ENCODE results near the gene IL36RN.
"Not testable (repeated sequence)": the region's sequence is repeated elsewhere in the genome, so short reads cannot be mapped to it uniquely, and the experiment has no call there.

IL36RN gene

GRCh38 chr2:113096306-113096705 lies 37.3 kb downstream of the IL36RN start:
- not testable (repeated sequence) for H2AK5ac ChIP-seq (ENCODE audit: low read length); H2BK120ac ChIP-seq (ENCODE audit: low read depth, low read length); H3K9ac ChIP-seq (ENCODE audit: low read length); H3K27me3 ChIP-seq (ENCODE audit: insufficient read depth, low read length, poor library complexity); H4K5ac ChIP-seq (ENCODE audit: low read length); H3K23ac ChIP-seq (ENCODE audit: low read length); H3K56ac ChIP-seq (ENCODE audit: low read length); H3K27ac ChIP-seq (ENCODE audit: low read depth, low read length); H3K36me3 ChIP-seq (ENCODE audit: control insufficient read depth, insufficient read depth, low read length); H2BK15ac ChIP-seq (replicated peaks; ENCODE audit: low read depth); DNase-seq; H3K4ac ChIP-seq (ENCODE audit: low read depth, low read length); H3K79me2 ChIP-seq (ENCODE audit: control insufficient read depth, insufficient read depth, low read length); H3K4me3 ChIP-seq (ENCODE audit: low read length); H3K4me2 ChIP-seq (ENCODE audit: low read length); H3K79me1 ChIP-seq (ENCODE audit: low read length); H3K18ac ChIP-seq (ENCODE audit: low read length); H2BK5ac ChIP-seq (ENCODE audit: low read length); H3K4me1 ChIP-seq (ENCODE audit: control insufficient read depth, low read depth, low read length); H4K8ac ChIP-seq (ENCODE audit: low read depth, low read length)
- no CpG with 5 or more reads among the region's 14 CpGs for WGBS (ENCODE audit: extremely low coverage, insufficient coverage, low lambda C conversion rate)

- H3K4ac ChIP-seq (ENCODE audit: low read depth, low read length); H2AK5ac ChIP-seq (ENCODE audit: low read length); H3K4me2 ChIP-seq (ENCODE audit: low read length); H4K5ac ChIP-seq (ENCODE audit: low read length); H2BK5ac ChIP-seq (ENCODE audit: low read length); H3K9ac ChIP-seq (ENCODE audit: low read length); DNase-seq; H3K23ac ChIP-seq (ENCODE audit: low read length); H3K36me3 ChIP-seq (ENCODE audit: control insufficient read depth, insufficient read depth, low read length); H3K18ac ChIP-seq (ENCODE audit: low read length); H2BK120ac ChIP-seq (ENCODE audit: low read depth, low read length); H3K79me1 ChIP-seq (ENCODE audit: low read length); H4K8ac ChIP-seq (ENCODE audit: low read depth, low read length); H2BK15ac ChIP-seq (replicated peaks; ENCODE audit: low read depth); H3K4me3 ChIP-seq (ENCODE audit: low read length); H3K27me3 ChIP-seq (ENCODE audit: insufficient read depth, low read length, poor library complexity); H3K27ac ChIP-seq (ENCODE audit: low read depth, low read length); H3K56ac ChIP-seq (ENCODE audit: low read length); H3K4me1 ChIP-seq (ENCODE audit: control insufficient read depth, low read depth, low read length); H3K79me2 ChIP-seq (ENCODE audit: control insufficient read depth, insufficient read depth, low read length): not testable (repeated sequence)
- WGBS (ENCODE audit: extremely low coverage, insufficient coverage, low lambda C conversion rate), result no CpG with 5 or more reads among the region's 2 CpGs
These were observed 38.0 kb downstream of the IL36RN start for GRCh38 chr2:113096842-113097618.

- no peak overlapping the region for H3K4ac ChIP-seq (ENCODE audit: low read depth, low read length)
- WGBS (ENCODE audit: extremely low coverage, insufficient coverage, low lambda C conversion rate), result no CpG with 5 or more reads among the region's 4 CpGs
- no peak overlapping the region for H2BK120ac ChIP-seq (ENCODE audit: low read depth, low read length)
- no peak overlapping the region for H3K4me2 ChIP-seq (ENCODE audit: low read length)
- H3K27ac ChIP-seq (ENCODE audit: low read depth, low read length), result no peak overlapping the region
- no peak overlapping the region for H3K9ac ChIP-seq (ENCODE audit: low read length)
- no peak for DNase-seq
- no peak overlapping the region for H3K18ac ChIP-seq (ENCODE audit: low read length)
- H3K79me2 ChIP-seq (ENCODE audit: control insufficient read depth, insufficient read depth, low read length), result no peaks in the 10 kb centered on the region
- no peak overlapping the region for H2AK5ac ChIP-seq (ENCODE audit: low read length)
- H4K5ac ChIP-seq (ENCODE audit: low read length), result no peak overlapping the region
- H3K79me1 ChIP-seq (ENCODE audit: low read length), result no peaks in the 10 kb centered on the region
- no peak overlapping the region for H3K23ac ChIP-seq (ENCODE audit: low read length)
- H2BK15ac ChIP-seq (replicated peaks; ENCODE audit: low read depth), result no peak overlapping the region
- no peak overlapping the region for H4K8ac ChIP-seq (ENCODE audit: low read depth, low read length)
- H2BK5ac ChIP-seq (ENCODE audit: low read length), result no peak overlapping the region
- H3K56ac ChIP-seq (ENCODE audit: low read length), result no peak overlapping the region
- no peak overlapping the region for H3K4me3 ChIP-seq (ENCODE audit: low read length)
- H3K27me3 ChIP-seq (ENCODE audit: insufficient read depth, low read length, poor library complexity), result no peaks in the 10 kb centered on the region
- no peaks in the 10 kb centered on the region for H3K4me1 ChIP-seq (ENCODE audit: control insufficient read depth, low read depth, low read length)
- no peaks in the 10 kb centered on the region for H3K36me3 ChIP-seq (ENCODE audit: control insufficient read depth, insufficient read depth, low read length)
These were observed 39.0 kb downstream of the IL36RN start for GRCh38 chr2:113098041-113098440.

GRCh38 chr2:113098532-113098931 lies 39.5 kb downstream of the IL36RN start:
- Histone ChIP-seq H3K18ac (ENCODE audit: low read length) (no peak overlapping the region), H3K27me3 (ENCODE audit: insufficient read depth, low read length, poor library complexity) (no peaks in the 10 kb centered on the region), H3K4me1 (ENCODE audit: control insufficient read depth, low read depth, low read length) (no peaks in the 10 kb centered on the region), H3K9ac (ENCODE audit: low read length) (no peak overlapping the region), H3K4ac (ENCODE audit: low read depth, low read length) (no peak overlapping the region), H3K4me2 (ENCODE audit: low read length) (no peak overlapping the region), H2BK120ac (ENCODE audit: low read depth, low read length) (no peak overlapping the region), H3K27ac (ENCODE audit: low read depth, low read length) (no peak overlapping the region), H4K5ac (ENCODE audit: low read length) (no peak overlapping the region), H2BK15ac (replicated peaks; ENCODE audit: low read depth) (no peak overlapping the region), H4K8ac (ENCODE audit: low read depth, low read length) (no peak overlapping the region), H3K56ac (ENCODE audit: low read length) (no peak overlapping the region), H3K4me3 (ENCODE audit: low read length) (no peak overlapping the region), H2BK5ac (ENCODE audit: low read length) (no peak overlapping the region), H3K79me1 (ENCODE audit: low read length) (no peaks in the 10 kb centered on the region), H3K36me3 (ENCODE audit: control insufficient read depth, insufficient read depth, low read length) (no peaks in the 10 kb centered on the region), H3K23ac (ENCODE audit: low read length) (no peak overlapping the region), H3K79me2 (ENCODE audit: control insufficient read depth, insufficient read depth, low read length) (no peaks in the 10 kb centered on the region), H2AK5ac (ENCODE audit: low read length) (no peak overlapping the region)
- WGBS (ENCODE audit: extremely low coverage, insufficient coverage, low lambda C conversion rate), result no CpG with 5 or more reads among the region's 6 CpGs
- DNase-seq, result no peak

GRCh38 chr2:113102133-113102532 lies 43.1 kb downstream of the IL36RN start:
- H2BK5ac ChIP-seq (ENCODE audit: low read length), result no peak overlapping the region
- no peaks in the 10 kb centered on the region for H3K27me3 ChIP-seq (ENCODE audit: insufficient read depth, low read length, poor library complexity)
- no peak overlapping the region for H2AK5ac ChIP-seq (ENCODE audit: low read length)
- no peak overlapping the region for H3K4ac ChIP-seq (ENCODE audit: low read depth, low read length)
- no peak overlapping the region for H3K4me3 ChIP-seq (ENCODE audit: low read length)
- no peak overlapping the region for H3K18ac ChIP-seq (ENCODE audit: low read length)
- no peak overlapping the region for H4K8ac ChIP-seq (ENCODE audit: low read depth, low read length)
- no peak overlapping the region for H3K9ac ChIP-seq (ENCODE audit: low read length)
- H3K36me3 ChIP-seq (ENCODE audit: control insufficient read depth, insufficient read depth, low read length), result no peaks in the 10 kb centered on the region
- no peak overlapping the region for H3K4me2 ChIP-seq (ENCODE audit: low read length)
- no peak for DNase-seq
- no CpG with 5 or more reads among the region's 2 CpGs for WGBS (ENCODE audit: extremely low coverage, insufficient coverage, low lambda C conversion rate)
- no peak overlapping the region for H4K5ac ChIP-seq (ENCODE audit: low read length)
- no peaks in the 10 kb centered on the region for H3K79me1 ChIP-seq (ENCODE audit: low read length)
- no peak overlapping the region for H3K23ac ChIP-seq (ENCODE audit: low read length)
- no peaks in the 10 kb centered on the region for H3K79me2 ChIP-seq (ENCODE audit: control insufficient read depth, insufficient read depth, low read length)
- no peak overlapping the region for H2BK120ac ChIP-seq (ENCODE audit: low read depth, low read length)
- H3K56ac ChIP-seq (ENCODE audit: low read length), result no peak overlapping the region
- H2BK15ac ChIP-seq (replicated peaks; ENCODE audit: low read depth), result no peak overlapping the region
- no peak overlapping the region for H3K27ac ChIP-seq (ENCODE audit: low read depth, low read length)
- no peaks in the 10 kb centered on the region for H3K4me1 ChIP-seq (ENCODE audit: control insufficient read depth, low read depth, low read length)

- Histone ChIP-seq H4K5ac (ENCODE audit: low read length) (no peak overlapping the region), H3K4ac (ENCODE audit: low read depth, low read length) (no peak overlapping the region), H3K23ac (ENCODE audit: low read length) (no peak overlapping the region), H3K4me2 (ENCODE audit: low read length) (no peak overlapping the region), H3K79me2 (ENCODE audit: control insufficient read depth, insufficient read depth, low read length) (no peaks in the 10 kb centered on the region), H4K8ac (ENCODE audit: low read depth, low read length) (no peak overlapping the region), H3K18ac (ENCODE audit: low read length) (no peak overlapping the region), H3K36me3 (ENCODE audit: control insufficient read depth, insufficient read depth, low read length) (no peaks in the 10 kb centered on the region), H3K56ac (ENCODE audit: low read length) (no peak overlapping the region), H2AK5ac (ENCODE audit: low read length) (no peak overlapping the region), H3K27me3 (ENCODE audit: insufficient read depth, low read length, poor library complexity) (no peaks in the 10 kb centered on the region), H2BK15ac (replicated peaks; ENCODE audit: low read depth) (no peak overlapping the region), H3K9ac (ENCODE audit: low read length) (no peak overlapping the region), H3K27ac (ENCODE audit: low read depth, low read length) (no peak overlapping the region), H2BK120ac (ENCODE audit: low read depth, low read length) (no peak overlapping the region), H2BK5ac (ENCODE audit: low read length) (no peak overlapping the region), H3K4me1 (ENCODE audit: control insufficient read depth, low read depth, low read length) (no peaks in the 10 kb centered on the region), H3K79me1 (ENCODE audit: low read length) (no peaks in the 10 kb centered on the region), H3K4me3 (ENCODE audit: low read length) (no peak overlapping the region)
- no peak for DNase-seq
- no CpG with 5 or more reads among the region's 4 CpGs for WGBS (ENCODE audit: extremely low coverage, insufficient coverage, low lambda C conversion rate)
These were observed 44.3 kb downstream of the IL36RN start for GRCh38 chr2:113103277-113103676.
